ENCODE results near the gene GREM2. TPM values are rescaled to one million over a fixed set of nuclear protein-coding genes. Genes with fewer than 3 reads are reported as not detected.

GREM2 gene
- total RNA-seq, 4 donors from 2014 or later: 1.8 to 8.9 (median 3.3) TPM

GRCh38 chr1:240562779-240563178 is 49.2 kb downstream of the GREM2 start:
- TF ChIP-seq EP300 (IDR thresholded peaks at IDR 0.05): no peak
- TF ChIP-seq CTCF (IDR thresholded peaks at IDR 0.05): no peak
- TF ChIP-seq POLR2AphosphoS5 (IDR thresholded peaks at IDR 0.05): no peak
- no peak for TF ChIP-seq POLR2A (IDR thresholded peaks at IDR 0.05)
- no peaks in the 10 kb centered on the region for H3K9me3 ChIP-seq
- no peak for ATAC-seq
- H3K4me1 ChIP-seq: no peaks in the 10 kb centered on the region
- WGBS, 2 donors (ENCODE audit: low coverage in 1 of 2): 87 to 88% methylated on average over 3 of the region's 3 CpGs
- no peak overlapping the region for H3K27ac ChIP-seq
- H3K4me3 ChIP-seq: no peak overlapping the region
- no peaks in the 10 kb centered on the region for H3K27me3 ChIP-seq
- no peaks in the 10 kb centered on the region for H3K36me3 ChIP-seq

DNA sequence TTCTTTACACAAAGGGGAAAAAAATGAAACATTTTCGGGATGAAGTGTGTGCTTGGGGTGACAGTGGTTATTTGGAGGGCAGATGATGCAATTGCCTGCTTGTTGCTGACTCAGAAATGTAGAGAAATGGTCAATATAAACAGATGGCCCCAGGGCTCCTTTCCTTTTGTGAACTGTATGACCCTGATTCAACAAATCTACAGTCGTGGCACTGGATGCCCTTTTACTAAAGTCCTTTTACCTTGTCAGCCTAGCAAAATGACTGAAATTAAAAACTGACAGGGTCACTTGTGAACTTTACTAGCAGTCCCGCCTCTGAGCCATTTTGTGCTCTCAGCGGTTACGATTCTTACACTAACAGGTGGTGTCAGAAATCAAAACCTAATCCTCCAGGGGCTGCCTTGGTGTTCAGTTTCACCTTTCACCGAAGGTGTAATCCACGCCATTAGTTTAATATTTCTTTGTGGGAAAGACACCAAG is 49.8 kb downstream of the GREM2 start:
- H3K4me3 ChIP-seq: no peak overlapping the region
- H3K27ac ChIP-seq: no peak overlapping the region
- 73 to 77% methylated on average over 5 of the region's 7 CpGs for WGBS, 2 donors (ENCODE audit: low coverage in 1 of 2)
- H3K4me1 ChIP-seq: no peaks in the 10 kb centered on the region
- no peak for ATAC-seq
- no peaks in the 10 kb centered on the region for H3K9me3 ChIP-seq
- H3K27me3 ChIP-seq: no peaks in the 10 kb centered on the region
- H3K36me3 ChIP-seq: no peaks in the 10 kb centered on the region
- TF ChIP-seq CTCF (IDR thresholded peaks at IDR 0.05): no peak
- no peak for TF ChIP-seq POLR2AphosphoS5 (IDR thresholded peaks at IDR 0.05)
- no peak for TF ChIP-seq POLR2A (IDR thresholded peaks at IDR 0.05)
- TF ChIP-seq EP300 (IDR thresholded peaks at IDR 0.05): no peak

GRCh38 chr1:240559781-240560180 is 52.2 kb downstream of the GREM2 start:
- H3K27me3 ChIP-seq: no peaks in the 10 kb centered on the region
- no peak for TF ChIP-seq EP300 (IDR thresholded peaks at IDR 0.05)
- no peak for TF ChIP-seq CTCF (IDR thresholded peaks at IDR 0.05)
- no peak for TF ChIP-seq POLR2A (IDR thresholded peaks at IDR 0.05)
- no peak for TF ChIP-seq POLR2AphosphoS5 (IDR thresholded peaks at IDR 0.05)
- H3K4me1 ChIP-seq: no peaks in the 10 kb centered on the region
- no peaks in the 10 kb centered on the region for H3K36me3 ChIP-seq
- no peak overlapping the region for H3K4me3 ChIP-seq
- ATAC-seq: no peak
- no peak overlapping the region for H3K27ac ChIP-seq
- no peaks in the 10 kb centered on the region for H3K9me3 ChIP-seq
- WGBS, 2 donors (ENCODE audit: low coverage in 1 of 2): 69 to 100% methylated on average over 1 to 3 of the region's 5 CpGs

DNA sequence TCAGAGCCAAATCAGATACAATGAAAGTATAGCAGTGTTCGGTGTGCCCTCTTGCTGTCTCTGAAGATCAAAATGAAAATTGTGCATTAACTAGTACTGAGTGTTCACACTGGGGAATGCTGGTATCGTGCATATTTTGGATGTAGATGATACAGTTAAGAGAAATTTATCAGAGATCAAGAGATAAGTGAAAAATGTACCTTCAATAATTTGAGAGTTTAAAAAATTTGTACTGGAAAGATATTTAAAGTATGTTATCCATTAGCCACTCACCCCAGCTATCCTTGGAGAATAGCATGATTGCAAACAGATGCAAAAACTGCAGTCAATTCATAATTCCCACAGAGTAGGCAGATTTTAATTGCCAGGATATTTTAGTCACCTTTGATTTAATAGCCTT is 56.4 kb downstream of the GREM2 start:
- H3K36me3 ChIP-seq: no peaks in the 10 kb centered on the region
- no peak for ATAC-seq
- H3K27ac ChIP-seq: no peak overlapping the region
- no peaks in the 10 kb centered on the region for H3K4me1 ChIP-seq
- WGBS, 2 donors (ENCODE audit: low coverage in 1 of 2): 70 to 86% methylated on average over 2 of the region's 2 CpGs
- H3K4me3 ChIP-seq: no peak overlapping the region
- no peaks in the 10 kb centered on the region for H3K9me3 ChIP-seq
- no peaks in the 10 kb centered on the region for H3K27me3 ChIP-seq
- TF ChIP-seq POLR2AphosphoS5 (IDR thresholded peaks at IDR 0.05) (no peak), POLR2A (IDR thresholded peaks at IDR 0.05) (no peak), EP300 (IDR thresholded peaks at IDR 0.05) (no peak), CTCF (IDR thresholded peaks at IDR 0.05) (no peak)

- H3K4me3 ChIP-seq: no peak overlapping the region
- ATAC-seq: no peak
- 81 to 92% methylated on average over 2 of the region's 2 CpGs for WGBS, 2 donors (ENCODE audit: low coverage in 1 of 2)
- H3K27ac ChIP-seq: no peak overlapping the region
- TF ChIP-seq POLR2A (IDR thresholded peaks at IDR 0.05) (no peak), EP300 (IDR thresholded peaks at IDR 0.05) (no peak), POLR2AphosphoS5 (IDR thresholded peaks at IDR 0.05) (no peak), CTCF (IDR thresholded peaks at IDR 0.05) (no peak)
- no peaks in the 10 kb centered on the region for H3K36me3 ChIP-seq
- no peaks in the 10 kb centered on the region for H3K27me3 ChIP-seq
- H3K4me1 ChIP-seq: no peaks in the 10 kb centered on the region
- H3K9me3 ChIP-seq: no peaks in the 10 kb centered on the region
Measured at GRCh38 chr1:240553351-240553750, 58.6 kb downstream of the GREM2 start.

Data from gastroesophageal sphincter (tissue), 4 donors.